ENCODE results near the gene GPHB5.
"Not testable (repeated sequence)": the region's sequence is repeated elsewhere in the genome, so short reads cannot be mapped to it uniquely, and the experiment has no call there.

Gene GPHB5

GRCh38 chr14:63295231-63295685 lies 23.5 kb downstream of the GPHB5 start:
- no peak for DNase-seq (ENCODE audit: low spot score)

GRCh38 chr14:63292805-63293204 lies 25.9 kb downstream of the GPHB5 start:
- DNase-seq (ENCODE audit: low spot score) = no peak

GRCh38 chr14:63290741-63291430 lies 27.8 kb downstream of the GPHB5 start:
- DNase-seq (ENCODE audit: low spot score) = no peak

GRCh38 chr14:63288853-63289252 lies 29.9 kb downstream of the GPHB5 start:
- DNase-seq (ENCODE audit: low spot score) = no peak

GRCh38 chr14:63287666-63288483 lies 30.9 kb downstream of the GPHB5 start:
- no peak for DNase-seq (ENCODE audit: low spot score)

GRCh38 chr14:63286071-63286470 lies 32.7 kb downstream of the GPHB5 start:
- no peak for DNase-seq (ENCODE audit: low spot score)

GRCh38 chr14:63283884-63284248 lies 34.9 kb downstream of the GPHB5 start:
- no peak for DNase-seq (ENCODE audit: low spot score)

GRCh38 chr14:63282997-63283883 lies 35.5 kb downstream of the GPHB5 start:
- DNase-seq (ENCODE audit: low spot score) = no peak

GRCh38 chr14:63279933-63280332 lies 38.8 kb downstream of the GPHB5 start:
- DNase-seq (ENCODE audit: low spot score) = not testable (repeated sequence)

GRCh38 chr14:63277591-63278183 lies 41.0 kb downstream of the GPHB5 start:
- DNase-seq (ENCODE audit: low spot score) = no peak

- DNase-seq (ENCODE audit: low spot score) = no peak
These were observed 42.0 kb downstream of the GPHB5 start for GRCh38 chr14:63276492-63277342.

- no peak for DNase-seq (ENCODE audit: low spot score)
These were observed 42.7 kb downstream of the GPHB5 start for GRCh38 chr14:63276016-63276415.

GRCh38 chr14:63275611-63276010 lies 43.1 kb downstream of the GPHB5 start:
- no peak for DNase-seq (ENCODE audit: low spot score)

GRCh38 chr14:63273717-63274655 lies 44.7 kb downstream of the GPHB5 start:
- no peak for DNase-seq (ENCODE audit: low spot score)

- no peak for DNase-seq (ENCODE audit: low spot score)
These were observed 45.6 kb downstream of the GPHB5 start for GRCh38 chr14:63273129-63273528.

- no peak for DNase-seq (ENCODE audit: low spot score)
These were observed 49.0 kb downstream of the GPHB5 start for GRCh38 chr14:63269561-63270225.

GRCh38 chr14:63268771-63269170 lies 50.0 kb downstream of the GPHB5 start:
- no peak for DNase-seq (ENCODE audit: low spot score)

- DNase-seq (ENCODE audit: low spot score) = no peak
These were observed 51.6 kb downstream of the GPHB5 start for GRCh38 chr14:63267171-63267570.

GRCh38 chr14:63266106-63266505 lies 52.6 kb downstream of the GPHB5 start:
- DNase-seq (ENCODE audit: low spot score) = no peak
